K562 (cell line): ENCODE data around the gene WDR27. TPM values are rescaled to one million over a fixed set of nuclear protein-coding genes. Genes with fewer than 3 reads are reported as not detected.

ENCODE experiments used
- REST ChIP-seq, 2 experiments: fragments of 450-650 bp; formaldehyde crosslinking in 1 of 2; IDR thresholded peaks; 2 replicates each; pipeline versions ENCODE4 v1.4.0 to v1.6.1; 2014 to 2020; ENCODE audit warnings: mild to moderate bottlenecking in 2 of 2, borderline replicate concordance in 1 of 2, low read depth in 1 of 2
- polyA plus RNA-seq, 8 experiments: library from polyadenylated mRNA; depleted of rRNA in 4 of 8; stranded (reverse) in 5 of 8; unstranded in 3 of 8; fragments of >200 nt; fragmentation: Nextera tagmentation in 2 of 8; fragmentation: Illumina TruSeq in 1 of 8; extraction: Ambion mirVana in 2 of 8; extraction: Trizol in 1 of 8; gene quantifications; 2 replicates each; pipeline versions ENCODE4 v1.2.1 to v1.2.3, GENCODE V29; 2011 to 2014; ENCODE audit warnings: inconsistent platforms in 1 of 8, missing spikeins in 1 of 8
- total RNA-seq, 7 experiments: library from RNA; depleted of rRNA in 6 of 7; stranded (reverse); fragments of >200 nt in 6 of 7; fragmentation: Illumina TruSeq in 2 of 7; extraction: Trizol in 2 of 7; gene quantifications; 2 replicates each; pipeline versions ENCODE4 v1.2.1 to v1.2.3, GENCODE V29; 2011 to 2021; ENCODE audit warnings: low replicate concordance in 1 of 7
- TF ChIP-seq, protein P1 (sequence below): fragments of 250-450 bp; sonication (Bioruptor Pico); IDR thresholded peaks from 2 replicates; pipeline ENCODE4 v1.4.0; 2020; ENCODE audit warnings: mild to moderate bottlenecking, moderate library complexity

WDR27 gene
- total and polyA plus RNA-seq, 9 of the 15 experiments (the other 6 are each of a cell fraction or from before 2014, with no cell fraction given): 4.3 to 77.2 (median 22.7) TPM

GRCh38 chr6:169643521-169643920, 58.3 kb downstream of the WDR27 start (continued):
- TF ChIP-seq REST (IDR thresholded peaks at IDR 0.05; ENCODE audit: borderline replicate concordance) (no peak), REST (CRISPR knock-in tag; IDR thresholded peaks at IDR 0.05; ENCODE audit: low read depth) (no peak)
- TF ChIP-seq, protein P1, sequence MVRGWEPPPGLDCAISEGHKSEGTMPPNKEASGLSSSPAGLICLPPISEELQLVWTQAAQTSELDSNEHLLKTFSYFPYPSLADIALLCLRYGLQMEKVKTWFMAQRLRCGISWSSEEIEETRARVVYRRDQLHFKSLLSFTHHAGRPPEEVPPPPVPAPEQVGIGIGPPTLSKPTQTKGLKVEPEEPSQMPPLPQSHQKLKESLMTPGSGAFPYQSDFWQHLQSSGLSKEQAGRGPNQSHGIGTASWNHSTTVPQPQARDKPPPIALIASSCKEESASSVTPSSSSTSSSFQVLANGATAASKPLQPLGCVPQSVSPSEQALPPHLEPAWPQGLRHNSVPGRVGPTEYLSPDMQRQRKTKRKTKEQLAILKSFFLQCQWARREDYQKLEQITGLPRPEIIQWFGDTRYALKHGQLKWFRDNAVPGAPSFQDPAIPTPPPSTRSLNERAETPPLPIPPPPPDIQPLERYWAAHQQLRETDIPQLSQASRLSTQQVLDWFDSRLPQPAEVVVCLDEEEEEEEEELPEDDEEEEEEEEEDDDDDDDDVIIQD (CRISPR knock-in tag): no peak
